ENCODE results near the gene AURKAIP1. TPM values are rescaled to one million over a fixed set of nuclear protein-coding genes. Genes with fewer than 3 reads are reported as not detected.
A peak's percentile ranks its signal among the peaks of the same experiment; 100 is the strongest.

Gene AURKAIP1
- total and polyA plus RNA-seq, 2 of the 13 experiments (the other 11 are each of a cell fraction or from before 2014, with no cell fraction given): 69.5 to 175 TPM

DNA sequence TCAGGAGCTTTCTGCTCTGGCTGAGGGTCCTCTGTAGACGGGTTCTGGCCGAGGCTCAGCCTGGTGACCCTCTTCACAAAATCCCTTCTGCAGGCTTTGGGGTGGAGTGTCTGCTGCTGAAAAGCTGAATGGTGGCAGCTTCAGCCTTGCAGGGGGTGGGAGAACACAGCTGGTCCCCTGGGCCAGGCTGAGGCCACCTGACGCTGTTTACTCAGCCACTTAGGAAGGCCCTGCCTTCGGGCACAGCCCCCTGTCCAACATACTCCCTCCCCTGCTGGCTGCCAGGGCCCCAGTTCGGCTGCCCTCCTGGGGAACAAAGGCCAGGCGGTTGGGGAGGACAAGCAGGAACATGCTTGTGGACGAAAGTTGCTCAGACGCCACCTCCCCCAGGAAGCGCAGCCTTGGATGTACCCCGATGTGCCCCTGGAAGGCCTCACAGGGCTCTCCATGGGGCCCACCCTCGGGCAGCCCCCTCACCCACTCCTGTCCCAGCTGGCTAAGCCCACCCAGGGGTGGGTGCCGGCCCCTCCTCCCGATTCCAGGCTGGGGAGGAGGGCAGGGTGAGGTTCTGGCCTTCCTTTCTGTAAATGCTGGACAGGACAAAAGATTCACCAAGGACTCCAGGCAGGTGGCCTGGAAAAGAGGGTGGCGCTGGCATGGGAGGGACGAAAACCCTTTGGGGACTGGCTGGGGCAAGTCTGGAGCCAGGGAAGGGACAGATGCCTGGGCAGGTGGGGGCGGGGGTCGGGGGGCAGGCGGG is 46.3 kb upstream of the AURKAIP1 start, which contains the start of gene ANKRD65 (continued):
- TF ChIP-seq, protein P1, sequence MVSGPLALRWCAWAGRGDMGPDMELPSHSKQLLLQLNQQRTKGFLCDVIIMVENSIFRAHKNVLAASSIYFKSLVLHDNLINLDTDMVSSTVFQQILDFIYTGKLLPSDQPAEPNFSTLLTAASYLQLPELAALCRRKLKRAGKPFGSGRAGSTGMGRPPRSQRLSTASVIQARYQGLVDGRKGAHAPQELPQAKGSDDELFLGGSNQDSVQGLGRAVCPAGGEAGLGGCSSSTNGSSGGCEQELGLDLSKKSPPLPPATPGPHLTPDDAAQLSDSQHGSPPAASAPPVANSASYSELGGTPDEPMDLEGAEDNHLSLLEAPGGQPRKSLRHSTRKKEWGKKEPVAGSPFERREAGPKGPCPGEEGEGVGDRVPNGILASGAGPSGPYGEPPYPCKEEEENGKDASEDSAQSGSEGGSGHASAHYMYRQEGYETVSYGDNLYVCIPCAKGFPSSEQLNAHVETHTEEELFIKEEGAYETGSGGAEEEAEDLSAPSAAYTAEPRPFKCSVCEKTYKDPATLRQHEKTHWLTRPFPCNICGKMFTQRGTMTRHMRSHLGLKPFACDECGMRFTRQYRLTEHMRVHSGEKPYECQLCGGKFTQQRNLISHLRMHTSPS (CRISPR knock-in tag; IDR thresholded peaks at IDR 0.05; ENCODE audit: low read depth): peak; percentile 95
- TF ChIP-seq, protein P2, sequence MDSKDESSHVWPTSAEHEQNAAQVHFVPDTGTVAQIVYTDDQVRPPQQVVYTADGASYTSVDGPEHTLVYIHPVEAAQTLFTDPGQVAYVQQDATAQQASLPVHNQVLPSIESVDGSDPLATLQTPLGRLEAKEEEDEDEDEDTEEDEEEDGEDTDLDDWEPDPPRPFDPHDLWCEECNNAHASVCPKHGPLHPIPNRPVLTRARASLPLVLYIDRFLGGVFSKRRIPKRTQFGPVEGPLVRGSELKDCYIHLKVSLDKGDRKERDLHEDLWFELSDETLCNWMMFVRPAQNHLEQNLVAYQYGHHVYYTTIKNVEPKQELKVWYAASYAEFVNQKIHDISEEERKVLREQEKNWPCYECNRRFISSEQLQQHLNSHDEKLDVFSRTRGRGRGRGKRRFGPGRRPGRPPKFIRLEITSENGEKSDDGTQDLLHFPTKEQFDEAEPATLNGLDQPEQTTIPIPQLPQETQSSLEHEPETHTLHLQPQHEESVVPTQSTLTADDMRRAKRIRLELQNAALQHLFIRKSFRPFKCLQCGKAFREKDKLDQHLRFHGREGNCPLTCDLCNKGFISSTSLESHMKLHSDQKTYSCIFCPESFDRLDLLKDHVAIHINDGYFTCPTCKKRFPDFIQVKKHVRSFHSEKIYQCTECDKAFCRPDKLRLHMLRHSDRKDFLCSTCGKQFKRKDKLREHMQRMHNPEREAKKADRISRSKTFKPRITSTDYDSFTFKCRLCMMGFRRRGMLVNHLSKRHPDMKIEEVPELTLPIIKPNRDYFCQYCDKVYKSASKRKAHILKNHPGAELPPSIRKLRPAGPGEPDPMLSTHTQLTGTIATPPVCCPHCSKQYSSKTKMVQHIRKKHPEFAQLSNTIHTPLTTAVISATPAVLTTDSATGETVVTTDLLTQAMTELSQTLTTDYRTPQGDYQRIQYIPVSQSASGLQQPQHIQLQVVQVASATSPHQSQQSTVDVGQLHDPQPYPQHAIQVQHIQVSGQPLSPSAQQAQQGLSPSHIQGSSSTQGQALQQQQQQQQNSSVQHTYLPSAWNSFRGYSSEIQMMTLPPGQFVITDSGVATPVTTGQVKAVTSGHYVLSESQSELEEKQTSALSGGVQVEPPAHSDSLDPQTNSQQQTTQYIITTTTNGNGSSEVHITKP (CRISPR knock-in tag; IDR thresholded peaks at IDR 0.05; ENCODE audit: low read depth): peak; percentile 64; the same call in 1 of the 2 replicates
- TF ChIP-seq ZFX (CRISPR knock-in tag; IDR thresholded peaks at IDR 0.05; ENCODE audit: low read depth) (peak; percentile 93), SETDB1 (CRISPR knock-in tag; IDR thresholded peaks at IDR 0.05; ENCODE audit: borderline replicate concordance) (no peak), ISX (CRISPR knock-in tag; conservative IDR thresholded peaks at IDR 0.05) (no peak), PTBP1 (IDR thresholded peaks at IDR 0.05; ENCODE audit: low read depth, low read length, poor library complexity, severe bottlenecking) (no peak), MLLT10 (CRISPR knock-in tag; IDR thresholded peaks at IDR 0.05) (no peak), XRCC5 (optimal IDR thresholded peaks at IDR 0.05; ENCODE audit: low read length) (peak; percentile 82), ZNF510 (CRISPR knock-in tag; IDR thresholded peaks at IDR 0.05; ENCODE audit: low read depth) (no peak), BORCS8-MEF2B (CRISPR knock-in tag; IDR thresholded peaks at IDR 0.05) (no peak), RXRA (CRISPR knock-in tag; IDR thresholded peaks at IDR 0.05) (peak; percentile 78)
- TF ChIP-seq, protein P3, sequence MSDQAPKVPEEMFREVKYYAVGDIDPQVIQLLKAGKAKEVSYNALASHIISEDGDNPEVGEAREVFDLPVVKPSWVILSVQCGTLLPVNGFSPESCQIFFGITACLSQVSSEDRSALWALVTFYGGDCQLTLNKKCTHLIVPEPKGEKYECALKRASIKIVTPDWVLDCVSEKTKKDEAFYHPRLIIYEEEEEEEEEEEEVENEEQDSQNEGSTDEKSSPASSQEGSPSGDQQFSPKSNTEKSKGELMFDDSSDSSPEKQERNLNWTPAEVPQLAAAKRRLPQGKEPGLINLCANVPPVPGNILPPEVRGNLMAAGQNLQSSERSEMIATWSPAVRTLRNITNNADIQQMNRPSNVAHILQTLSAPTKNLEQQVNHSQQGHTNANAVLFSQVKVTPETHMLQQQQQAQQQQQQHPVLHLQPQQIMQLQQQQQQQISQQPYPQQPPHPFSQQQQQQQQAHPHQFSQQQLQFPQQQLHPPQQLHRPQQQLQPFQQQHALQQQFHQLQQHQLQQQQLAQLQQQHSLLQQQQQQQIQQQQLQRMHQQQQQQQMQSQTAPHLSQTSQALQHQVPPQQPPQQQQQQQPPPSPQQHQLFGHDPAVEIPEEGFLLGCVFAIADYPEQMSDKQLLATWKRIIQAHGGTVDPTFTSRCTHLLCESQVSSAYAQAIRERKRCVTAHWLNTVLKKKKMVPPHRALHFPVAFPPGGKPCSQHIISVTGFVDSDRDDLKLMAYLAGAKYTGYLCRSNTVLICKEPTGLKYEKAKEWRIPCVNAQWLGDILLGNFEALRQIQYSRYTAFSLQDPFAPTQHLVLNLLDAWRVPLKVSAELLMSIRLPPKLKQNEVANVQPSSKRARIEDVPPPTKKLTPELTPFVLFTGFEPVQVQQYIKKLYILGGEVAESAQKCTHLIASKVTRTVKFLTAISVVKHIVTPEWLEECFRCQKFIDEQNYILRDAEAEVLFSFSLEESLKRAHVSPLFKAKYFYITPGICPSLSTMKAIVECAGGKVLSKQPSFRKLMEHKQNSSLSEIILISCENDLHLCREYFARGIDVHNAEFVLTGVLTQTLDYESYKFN (CRISPR knock-in tag; conservative IDR thresholded peaks at IDR 0.05): peak; percentile 87
- TF ChIP-seq, protein P4, sequence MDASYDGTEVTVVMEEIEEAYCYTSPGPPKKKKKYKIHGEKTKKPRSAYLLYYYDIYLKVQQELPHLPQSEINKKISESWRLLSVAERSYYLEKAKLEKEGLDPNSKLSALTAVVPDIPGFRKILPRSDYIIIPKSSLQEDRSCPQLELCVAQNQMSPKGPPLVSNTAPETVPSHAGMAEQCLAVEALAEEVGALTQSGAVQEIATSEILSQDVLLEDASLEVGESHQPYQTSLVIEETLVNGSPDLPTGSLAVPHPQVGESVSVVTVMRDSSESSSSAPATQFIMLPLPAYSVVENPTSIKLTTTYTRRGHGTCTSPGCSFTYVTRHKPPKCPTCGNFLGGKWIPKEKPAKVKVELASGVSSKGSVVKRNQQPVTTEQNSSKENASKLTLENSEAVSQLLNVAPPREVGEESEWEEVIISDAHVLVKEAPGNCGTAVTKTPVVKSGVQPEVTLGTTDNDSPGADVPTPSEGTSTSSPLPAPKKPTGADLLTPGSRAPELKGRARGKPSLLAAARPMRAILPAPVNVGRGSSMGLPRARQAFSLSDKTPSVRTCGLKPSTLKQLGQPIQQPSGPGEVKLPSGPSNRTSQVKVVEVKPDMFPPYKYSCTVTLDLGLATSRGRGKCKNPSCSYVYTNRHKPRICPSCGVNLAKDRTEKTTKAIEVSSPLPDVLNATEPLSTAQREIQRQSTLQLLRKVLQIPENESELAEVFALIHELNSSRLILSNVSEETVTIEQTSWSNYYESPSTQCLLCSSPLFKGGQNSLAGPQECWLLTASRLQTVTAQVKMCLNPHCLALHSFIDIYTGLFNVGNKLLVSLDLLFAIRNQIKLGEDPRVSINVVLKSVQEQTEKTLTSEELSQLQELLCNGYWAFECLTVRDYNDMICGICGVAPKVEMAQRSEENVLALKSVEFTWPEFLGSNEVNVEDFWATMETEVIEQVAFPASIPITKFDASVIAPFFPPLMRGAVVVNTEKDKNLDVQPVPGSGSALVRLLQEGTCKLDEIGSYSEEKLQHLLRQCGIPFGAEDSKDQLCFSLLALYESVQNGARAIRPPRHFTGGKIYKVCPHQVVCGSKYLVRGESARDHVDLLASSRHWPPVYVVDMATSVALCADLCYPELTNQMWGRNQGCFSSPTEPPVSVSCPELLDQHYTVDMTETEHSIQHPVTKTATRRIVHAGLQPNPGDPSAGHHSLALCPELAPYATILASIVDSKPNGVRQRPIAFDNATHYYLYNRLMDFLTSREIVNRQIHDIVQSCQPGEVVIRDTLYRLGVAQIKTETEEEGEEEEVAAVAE (CRISPR knock-in tag; IDR thresholded peaks at IDR 0.05; ENCODE audit: borderline replicate concordance): peak; percentile 19; the same call in 1 of the 2 replicates
